Astrocyte (in vitro differentiated cells and primary cell): ENCODE measurements around the gene GPC3. TPM values are rescaled to one million over a fixed set of nuclear protein-coding genes. Genes with fewer than 3 reads are reported as not detected.
"Not testable (repeated sequence)": the region's sequence is repeated elsewhere in the genome, so short reads cannot be mapped to it uniquely, and the experiment has no call there.

ENCODE experiments used
- DNase-seq: peaks from one replicate; pipeline ENCODE4 v3.0.0-alpha.2; 2010; ENCODE audit warnings: low read depth
- FAIRE-seq: peaks from 2 replicates; lab custom pipeline; 2011; peaks lifted over from hg19 to GRCh38; lab: Jason Lieb, UNC
- H2AFZ ChIP-seq: 2 replicates; pipeline ENCODE4 v1.6.0; 2012; ENCODE audit warnings: low read depth, low read length, inconsistent platforms
- H3K27ac ChIP-seq: 2 replicates; pipeline ENCODE4 v1.5.1; 2011; ENCODE audit warnings: low read depth, low read length, inconsistent platforms
- H3K27me3 ChIP-seq: 2 replicates; pipeline ENCODE4 v1.6.0; 2011; ENCODE audit warnings: low read length, inconsistent platforms; ENCODE audit not compliant: insufficient read depth
- H3K36me3 ChIP-seq: 2 replicates; pipeline ENCODE4 v1.5.1; 2011; ENCODE audit warnings: low read length, inconsistent platforms; ENCODE audit not compliant: insufficient read depth
- H3K4me1 ChIP-seq: 2 replicates; pipeline ENCODE4 v1.5.1; 2011; ENCODE audit warnings: low read length, inconsistent platforms; ENCODE audit not compliant: insufficient read depth
- H3K4me2 ChIP-seq: 2 replicates; pipeline ENCODE4 v1.6.0; 2012; ENCODE audit warnings: low read length, inconsistent platforms
- H3K4me3 ChIP-seq: 2 replicates; pipeline ENCODE4 v1.5.1; 2011; ENCODE audit warnings: low read depth, mild to moderate bottlenecking, low read length, inconsistent platforms; ENCODE audit not compliant: insufficient read depth
- H3K79me2 ChIP-seq: 2 replicates; pipeline ENCODE4 v1.6.0; 2012; ENCODE audit warnings: mild to moderate bottlenecking, low read length, inconsistent platforms; ENCODE audit not compliant: insufficient read depth
- H3K9ac ChIP-seq: 2 replicates; pipeline ENCODE4 v1.6.0; 2012; ENCODE audit warnings: mild to moderate bottlenecking, low read length, inconsistent platforms
- H3K9me3 ChIP-seq: 2 replicates; pipeline ENCODE4 v1.5.1; 2012; ENCODE audit warnings: low read depth, mild to moderate bottlenecking, low read length, inconsistent platforms; ENCODE audit not compliant: insufficient read depth
- H4K20me1 ChIP-seq: 2 replicates; pipeline ENCODE4 v1.6.0; 2012; ENCODE audit warnings: low read length, inconsistent platforms; ENCODE audit not compliant: insufficient read depth
- H3K27ac Mint-ChIP-seq: one replicate; pipeline ENCODE4 v1.8.0; 2021; ENCODE audit warnings: mild to moderate bottlenecking, mixed read lengths; ENCODE audit not compliant: unreplicated experiment
- H3K27me3 Mint-ChIP-seq: one replicate; pipeline ENCODE4 v1.8.0; 2021; ENCODE audit warnings: low read depth, mixed read lengths; ENCODE audit not compliant: unreplicated experiment
- H3K36me3 Mint-ChIP-seq: one replicate; pipeline ENCODE4 v1.8.0; 2021; ENCODE audit warnings: low read depth, mixed read lengths; ENCODE audit not compliant: unreplicated experiment
- H3K4me1 Mint-ChIP-seq: one replicate; pipeline ENCODE4 v1.8.0; 2021; ENCODE audit warnings: low read depth, mixed read lengths; ENCODE audit not compliant: unreplicated experiment
- H3K4me3 Mint-ChIP-seq: one replicate; pipeline ENCODE4 v1.8.0; 2021; ENCODE audit warnings: mild to moderate bottlenecking, moderate library complexity, mixed read lengths; ENCODE audit not compliant: unreplicated experiment
- H3K9me3 Mint-ChIP-seq: one replicate; pipeline ENCODE4 v1.8.0; 2021; ENCODE audit warnings: mild to moderate bottlenecking, mixed read lengths; ENCODE audit not compliant: unreplicated experiment
- EZH2 ChIP-seq: IDR thresholded peaks from 2 replicates; pipeline ENCODE4 v1.6.1; 2012; ENCODE audit warnings: mild to moderate bottlenecking, low read length, inconsistent platforms; ENCODE audit not compliant: insufficient read depth
- total RNA-seq: library from RNA; stranded (reverse); gene quantifications from 2 replicates; pipeline ENCODE4 v1.2.1, GENCODE V29; 2021
- TF ChIP-seq, protein P1 (sequence below): IDR thresholded peaks from 2 replicates; pipeline ENCODE4 v1.5.1; 2011; ENCODE audit warnings: low read depth, mild to moderate bottlenecking, inconsistent platforms, low read length, moderate library complexity; ENCODE audit not compliant: insufficient read depth

Gene GPC3
- total RNA-seq, 1 donor from 2014 or later: 8.2 TPM

DNA sequence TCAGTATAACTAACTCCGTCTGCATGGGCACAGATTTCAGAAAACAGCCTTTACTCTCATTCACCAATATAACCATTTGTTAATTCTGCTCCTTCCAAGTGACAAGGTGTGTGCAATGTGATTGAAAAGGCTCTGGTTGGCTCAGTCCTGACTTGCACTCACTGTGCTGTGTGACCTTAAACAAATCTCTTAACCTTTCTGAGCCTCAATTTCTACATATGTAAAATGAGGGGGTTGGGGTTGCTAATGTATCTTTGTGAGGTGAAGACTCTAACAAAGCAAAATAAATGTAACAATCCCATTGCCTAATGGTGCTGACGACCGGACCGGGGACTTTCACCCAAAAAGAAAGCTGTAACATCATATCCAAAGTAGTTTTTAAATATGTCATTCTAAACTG is 457.6 kb downstream of the GPC3 start:
- H3K9me3 Mint-ChIP-seq: no peaks in the 10 kb centered on the region
- FAIRE-seq (no peak), DNase-seq (no peak)
- H3K36me3 ChIP-seq: no peaks in the 10 kb centered on the region
- TF ChIP-seq EZH2: no peak
- TF ChIP-seq, protein P1, sequence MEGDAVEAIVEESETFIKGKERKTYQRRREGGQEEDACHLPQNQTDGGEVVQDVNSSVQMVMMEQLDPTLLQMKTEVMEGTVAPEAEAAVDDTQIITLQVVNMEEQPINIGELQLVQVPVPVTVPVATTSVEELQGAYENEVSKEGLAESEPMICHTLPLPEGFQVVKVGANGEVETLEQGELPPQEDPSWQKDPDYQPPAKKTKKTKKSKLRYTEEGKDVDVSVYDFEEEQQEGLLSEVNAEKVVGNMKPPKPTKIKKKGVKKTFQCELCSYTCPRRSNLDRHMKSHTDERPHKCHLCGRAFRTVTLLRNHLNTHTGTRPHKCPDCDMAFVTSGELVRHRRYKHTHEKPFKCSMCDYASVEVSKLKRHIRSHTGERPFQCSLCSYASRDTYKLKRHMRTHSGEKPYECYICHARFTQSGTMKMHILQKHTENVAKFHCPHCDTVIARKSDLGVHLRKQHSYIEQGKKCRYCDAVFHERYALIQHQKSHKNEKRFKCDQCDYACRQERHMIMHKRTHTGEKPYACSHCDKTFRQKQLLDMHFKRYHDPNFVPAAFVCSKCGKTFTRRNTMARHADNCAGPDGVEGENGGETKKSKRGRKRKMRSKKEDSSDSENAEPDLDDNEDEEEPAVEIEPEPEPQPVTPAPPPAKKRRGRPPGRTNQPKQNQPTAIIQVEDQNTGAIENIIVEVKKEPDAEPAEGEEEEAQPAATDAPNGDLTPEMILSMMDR: no peak
- no peak overlapping the region for H3K4me2 ChIP-seq
- no peak overlapping the region for H3K27ac ChIP-seq
- H3K9me3 ChIP-seq: no peaks in the 10 kb centered on the region
- H2AFZ ChIP-seq: no peak overlapping the region
- H3K4me3 Mint-ChIP-seq: no peak overlapping the region
- no peak overlapping the region for H3K27ac Mint-ChIP-seq
- H3K27me3 Mint-ChIP-seq: no peaks in the 10 kb centered on the region
- H3K9ac ChIP-seq: no peak overlapping the region
- no peak overlapping the region for H3K4me3 ChIP-seq
- H4K20me1 ChIP-seq: no peaks in the 10 kb centered on the region
- H3K4me1 ChIP-seq: no peaks in the 10 kb centered on the region
- no peaks in the 10 kb centered on the region for H3K36me3 Mint-ChIP-seq
- H3K27me3 ChIP-seq: no peaks in the 10 kb centered on the region
- H3K79me2 ChIP-seq: no peaks in the 10 kb centered on the region
- no peaks in the 10 kb centered on the region for H3K4me1 Mint-ChIP-seq

DNA sequence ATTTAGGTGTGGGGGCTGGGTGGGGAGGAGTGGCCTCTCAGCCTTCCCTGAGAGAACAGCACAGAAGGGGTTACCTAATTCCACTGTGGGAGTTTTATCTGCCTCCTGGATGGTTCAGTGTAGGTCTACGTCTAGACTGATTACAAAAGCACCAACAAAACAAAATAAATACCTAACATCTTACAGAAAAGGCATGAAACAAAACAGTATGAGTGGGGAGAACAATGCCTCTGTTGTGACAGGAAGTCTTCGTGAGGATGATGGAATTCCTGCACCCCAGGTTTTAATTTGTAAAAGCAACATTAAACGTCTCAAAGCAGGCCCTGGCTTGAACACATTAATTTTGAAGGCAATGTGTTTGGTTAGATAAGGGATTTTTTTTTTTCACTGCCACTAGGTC is 458.0 kb downstream of the GPC3 start:
- Histone ChIP-seq H3K9me3 (no peaks in the 10 kb centered on the region), H3K4me2 (no peak overlapping the region), H3K36me3 (no peaks in the 10 kb centered on the region), H3K4me3 (no peak overlapping the region), H3K9ac (no peak overlapping the region), H4K20me1 (no peaks in the 10 kb centered on the region), H3K4me1 (no peaks in the 10 kb centered on the region), H3K79me2 (no peaks in the 10 kb centered on the region), H3K27me3 (no peaks in the 10 kb centered on the region), H2AFZ (no peak overlapping the region), H3K27ac (no peak overlapping the region)
- peak; percentile 11 for DNase-seq
- Mint-ChIP-seq H3K27me3 (no peaks in the 10 kb centered on the region), H3K4me3 (no peak overlapping the region), H3K9me3 (no peaks in the 10 kb centered on the region), H3K36me3 (no peaks in the 10 kb centered on the region), H3K4me1 (no peaks in the 10 kb centered on the region), H3K27ac (no peak overlapping the region)
- FAIRE-seq: no peak
- no peak for TF ChIP-seq EZH2
- TF ChIP-seq, protein P1: no peak

DNA sequence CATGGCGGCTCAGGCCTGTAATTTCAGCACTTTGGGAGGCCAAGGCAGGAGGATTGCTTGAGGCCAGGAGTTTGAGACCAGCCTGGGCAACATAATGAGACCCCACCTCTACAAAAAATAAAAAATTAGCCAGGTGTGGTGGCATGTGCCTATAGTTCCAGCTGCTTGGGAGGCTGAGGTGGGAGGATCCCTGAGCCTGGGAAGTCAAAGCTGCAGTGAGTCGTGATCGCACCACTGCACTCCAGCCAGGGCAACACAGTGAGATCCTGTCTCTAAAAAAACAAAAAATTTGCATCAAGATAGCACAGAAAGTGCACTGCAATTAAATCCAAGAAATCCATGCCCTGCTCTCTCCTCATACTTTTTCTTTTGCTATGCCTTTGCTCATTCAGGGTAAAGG is 458.6 kb downstream of the GPC3 start:
- not testable (repeated sequence) for H3K4me3 Mint-ChIP-seq, H3K27ac Mint-ChIP-seq, H3K4me3 ChIP-seq, H3K9me3 ChIP-seq, H3K27me3 Mint-ChIP-seq, H3K36me3 Mint-ChIP-seq, H3K9me3 Mint-ChIP-seq, H3K36me3 ChIP-seq, H3K79me2 ChIP-seq, H3K4me1 ChIP-seq, H2AFZ ChIP-seq, FAIRE-seq, H4K20me1 ChIP-seq, H3K4me1 Mint-ChIP-seq, H3K4me2 ChIP-seq, H3K27ac ChIP-seq, H3K27me3 ChIP-seq, DNase-seq, H3K9ac ChIP-seq
